GM19099 (cell line): Measurements from ENCODE around the gene SCN1B.

Source experiments
- POLR2A ChIP-seq: IDR thresholded peaks from 3 replicates; pipeline ENCODE4 v1.6.1; 2011; ENCODE audit warnings: low read depth; ENCODE audit not compliant: insufficient read length; ENCODE audit errors: extremely low read depth

Gene SCN1B

GRCh38 chr19:35083691-35084508 is 53.6 kb downstream of the SCN1B start:
- TF ChIP-seq POLR2A = no peak

GRCh38 chr19:35084509-35084762 is 54.2 kb downstream of the SCN1B start:
- TF ChIP-seq POLR2A = no peak

DNA sequence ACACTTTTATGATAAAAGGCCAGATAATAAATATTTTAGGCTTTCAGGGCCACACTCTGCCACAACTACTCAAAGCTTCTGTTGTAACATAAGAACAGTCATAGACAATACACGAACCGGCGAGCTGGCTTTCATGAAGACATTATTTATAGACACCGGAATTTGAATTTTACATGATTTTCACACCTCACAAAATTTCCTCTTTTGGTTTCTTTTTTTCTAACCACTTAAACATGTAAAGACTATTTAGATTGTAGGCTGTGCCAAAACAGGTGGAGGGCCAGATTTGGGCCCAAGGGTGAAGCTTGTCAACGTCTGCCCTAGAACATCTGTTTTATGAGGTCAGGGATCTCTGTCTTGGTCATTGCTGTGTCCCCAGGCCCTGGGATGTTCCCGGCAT is 55.7 kb downstream of the SCN1B start:
- no peak for TF ChIP-seq POLR2A

DNA sequence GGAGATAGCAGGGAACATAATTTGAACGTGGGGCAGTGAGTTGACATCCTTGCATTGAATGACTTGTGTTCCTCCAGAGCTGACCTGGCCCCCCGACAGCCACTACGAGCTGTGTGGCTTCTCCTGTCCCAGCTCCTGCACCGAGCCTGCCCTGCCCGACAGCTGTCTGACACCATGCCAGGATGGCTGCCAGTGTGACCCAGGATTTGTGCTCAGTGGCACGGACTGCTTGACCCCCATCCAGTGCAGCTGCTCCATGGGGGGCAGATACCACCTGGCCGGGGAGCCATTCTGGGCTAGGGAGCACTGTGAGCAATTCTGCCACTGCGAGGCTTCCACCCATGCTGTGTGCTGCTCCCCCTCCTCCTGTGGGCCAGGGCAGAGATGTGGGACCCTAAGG is 56.2 kb downstream of the SCN1B start:
- TF ChIP-seq POLR2A = no peak

DNA sequence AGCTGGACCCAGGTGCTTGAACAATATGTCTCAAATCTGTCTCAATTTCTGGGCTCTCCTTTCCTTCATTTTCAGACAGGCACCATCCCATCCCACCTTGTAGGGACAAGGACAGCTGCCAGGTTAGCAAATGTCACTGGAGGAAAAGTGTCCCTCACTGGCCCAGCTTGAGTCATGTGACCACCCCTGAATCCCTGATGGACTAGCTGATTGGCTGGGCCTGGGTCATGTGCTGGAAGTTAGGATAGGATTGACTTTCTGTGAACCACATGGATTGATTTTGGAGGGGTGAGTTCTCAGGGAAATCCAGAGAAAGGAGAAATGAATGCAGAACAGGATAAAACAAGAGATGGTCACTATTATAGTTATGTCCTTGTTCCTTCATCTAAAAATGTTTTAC is 57.1 kb downstream of the SCN1B start:
- TF ChIP-seq POLR2A = no peak

GRCh38 chr19:35088131-35088913 is 58.1 kb downstream of the SCN1B start:
- no peak for TF ChIP-seq POLR2A

DNA sequence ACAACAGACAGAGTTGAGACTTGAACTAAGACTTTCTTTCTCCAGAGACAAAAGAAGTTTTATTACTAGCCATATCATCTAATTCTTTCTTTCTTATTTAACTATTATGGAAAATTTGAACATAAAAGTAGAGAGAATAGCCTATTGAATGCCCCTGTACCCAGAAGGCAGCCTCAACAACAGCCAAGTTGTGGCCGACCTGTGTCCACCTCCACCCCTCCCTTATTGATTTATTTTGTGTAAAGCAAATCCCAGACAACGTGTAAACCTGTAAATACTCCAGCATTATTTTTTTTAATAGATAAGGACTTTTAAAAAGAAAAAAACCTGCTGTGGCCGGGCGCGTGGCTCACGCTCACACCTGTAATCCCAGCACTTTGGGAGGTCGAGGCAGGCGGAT is 59.3 kb downstream of the SCN1B start:
- no peak for TF ChIP-seq POLR2A
